GM19328 (cell line): ENCODE results near the gene KRT84.

Source experiments
- ATAC-seq: cut with Tn5 transposase; IDR thresholded peaks from one replicate; pipeline ENCODE4 v1.9.1; 2021; ENCODE audit warnings: mild to moderate bottlenecking, moderate library complexity; ENCODE audit not compliant: unreplicated experiment

Gene KRT84

GRCh38 chr12:52385226-52385702 lies at the start of gene KRT84:
Gene KRT84, minus strand, starts transcription at chr12:52385652. Its CDS starts 67 bp downstream, at chr12:52385585.
- no peak for ATAC-seq

DNA sequence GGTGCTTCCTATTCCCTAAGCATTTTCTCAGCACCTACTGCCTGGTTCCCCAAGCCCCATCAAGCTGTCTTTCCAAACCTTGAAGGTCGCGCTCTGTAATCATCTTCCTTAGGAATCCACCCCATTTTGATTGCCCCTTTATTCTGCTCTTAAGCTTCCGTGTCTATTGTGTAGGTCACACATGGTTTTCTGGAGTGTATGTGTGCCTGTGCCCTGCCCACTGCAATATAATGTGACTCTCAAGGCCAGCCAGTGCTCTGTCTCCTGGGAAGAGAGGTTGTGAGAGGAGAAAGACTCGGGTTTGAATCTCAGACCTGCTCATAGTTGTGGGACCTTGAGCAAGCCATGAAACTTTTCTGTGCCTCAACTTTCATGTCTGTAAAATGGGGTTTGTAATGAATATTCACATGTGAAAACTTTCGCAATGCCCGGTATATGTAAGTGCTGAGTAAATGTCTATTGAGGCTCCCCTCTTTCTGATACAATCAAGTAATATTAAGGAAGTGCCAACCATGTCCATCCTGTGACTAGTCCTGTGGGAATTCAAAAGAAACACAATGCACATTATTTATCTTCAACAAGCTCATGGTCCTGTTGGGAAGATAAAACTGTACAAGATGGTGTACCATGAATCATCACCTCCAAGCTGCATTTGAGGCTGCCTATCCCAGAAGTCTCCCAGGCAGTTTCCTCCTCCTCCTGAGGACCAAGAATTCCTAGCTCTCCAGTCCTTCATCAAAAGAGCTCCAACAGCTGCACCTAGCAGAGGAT lies 49.5 kb upstream of the KRT84 start:
- no peak for ATAC-seq

DNA sequence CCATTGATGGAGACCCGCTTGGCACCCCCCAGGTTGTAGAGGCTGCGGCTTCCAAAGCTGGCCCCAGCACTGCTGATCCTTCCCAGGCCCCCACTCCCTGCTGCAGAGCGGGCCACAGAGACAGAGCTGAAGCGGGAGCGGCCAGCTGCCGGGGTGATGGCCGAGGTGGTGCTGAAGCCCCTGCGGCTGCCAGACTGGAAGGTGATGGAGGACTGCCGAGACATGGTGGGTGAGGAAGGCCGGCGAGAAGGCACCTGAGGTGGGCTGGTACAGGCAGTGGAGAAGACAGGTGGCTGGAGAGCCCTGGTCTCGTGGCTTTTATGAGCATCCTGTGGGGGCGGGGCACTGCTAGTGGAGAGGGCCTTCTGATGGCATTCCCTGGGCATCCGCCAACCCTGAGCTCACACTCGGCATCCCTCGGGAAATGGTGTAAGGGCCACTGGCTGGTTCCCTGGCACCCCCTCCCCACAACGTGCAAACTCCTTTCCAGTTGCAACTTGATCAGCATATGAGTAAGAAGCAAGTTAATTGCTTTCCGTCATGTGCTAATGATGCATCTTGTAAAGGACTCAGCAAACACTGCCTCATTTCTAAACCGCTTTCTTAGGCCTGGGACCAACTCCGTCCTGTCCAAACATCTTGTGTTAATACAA lies 48.8 kb upstream of the KRT84 start, which contains the start of gene KRT75:
KRT75 (minus strand) TSS at position 291 of the 653 bp plus-strand sequence; CDS start at position 224, 67 bp downstream.
- ATAC-seq, result no peak

DNA sequence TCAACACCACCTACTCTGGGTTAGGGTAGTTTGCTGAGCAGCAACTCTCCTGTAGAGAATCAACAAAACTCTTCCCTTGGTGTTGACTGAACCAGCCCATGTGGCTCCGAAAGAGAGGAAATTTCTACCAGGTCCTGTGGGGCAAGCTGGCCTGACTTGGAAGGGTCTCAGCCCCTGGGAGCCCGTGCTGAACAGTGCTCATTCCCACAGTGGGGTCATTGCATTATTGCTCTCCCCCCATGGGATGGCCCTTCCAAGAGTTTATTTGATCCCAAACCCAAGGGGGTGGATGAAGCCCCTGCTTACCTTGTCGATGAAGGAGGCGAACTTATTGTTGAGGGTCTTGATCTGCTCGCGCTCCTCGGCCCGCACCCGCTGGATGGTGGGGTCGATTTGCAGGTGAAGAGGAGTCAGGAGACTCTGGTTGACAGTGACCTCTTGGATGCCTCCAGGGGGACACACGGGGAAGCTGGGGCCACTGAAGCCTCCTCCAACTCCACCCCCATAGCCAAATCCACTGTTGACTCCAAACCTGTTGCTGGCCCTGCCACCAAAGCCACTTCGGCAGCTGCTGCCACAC lies 48.1 kb upstream of the KRT84 start:
- no peak for ATAC-seq

- no peak for ATAC-seq
Observed at GRCh38 chr12:52432559-52433207, 47.2 kb upstream of the KRT84 start.

GRCh38 chr12:52428121-52428520 lies 42.7 kb upstream of the KRT84 start:
- no peak for ATAC-seq

DNA sequence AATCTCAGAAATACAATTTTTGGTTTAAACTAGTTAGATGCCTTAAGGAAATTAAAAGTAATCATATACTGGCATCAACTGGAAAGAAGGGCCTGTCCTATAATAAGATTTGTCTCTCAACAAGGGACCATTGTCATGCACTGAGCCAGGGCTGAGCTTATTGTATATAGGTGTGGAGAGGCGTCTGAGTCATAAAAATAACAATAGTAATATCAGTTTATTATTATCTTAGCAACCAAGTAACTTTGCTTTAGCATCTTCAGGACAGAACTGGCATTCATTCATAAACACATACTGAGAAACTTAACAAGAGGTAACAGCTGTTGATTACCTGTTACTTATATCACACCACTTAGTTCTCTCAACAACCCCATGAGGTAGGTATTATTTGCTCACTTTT lies 41.6 kb upstream of the KRT84 start:
- no peak for ATAC-seq

- no peak for ATAC-seq
Observed at GRCh38 chr12:52426034-52426433, 40.6 kb upstream of the KRT84 start.

DNA sequence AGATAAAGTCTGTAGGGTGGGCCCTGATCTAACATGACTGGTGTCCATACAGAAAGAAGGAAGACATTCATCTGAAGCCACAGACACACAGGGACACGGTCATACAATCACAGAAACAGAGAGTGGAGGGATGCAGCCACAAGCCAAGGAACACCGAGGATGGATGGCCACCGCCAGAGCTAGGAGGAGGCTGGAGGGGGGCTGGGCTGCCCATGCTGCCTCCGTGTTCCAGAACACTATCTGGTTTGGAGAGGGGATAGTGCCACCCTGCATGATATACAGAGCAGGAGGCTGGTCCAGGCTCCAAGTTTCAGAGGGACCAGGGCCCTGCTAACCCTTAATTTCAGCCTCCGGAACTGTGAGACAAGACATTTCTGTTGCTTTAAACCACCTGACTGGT lies 40.0 kb upstream of the KRT84 start:
- no peak for ATAC-seq

DNA sequence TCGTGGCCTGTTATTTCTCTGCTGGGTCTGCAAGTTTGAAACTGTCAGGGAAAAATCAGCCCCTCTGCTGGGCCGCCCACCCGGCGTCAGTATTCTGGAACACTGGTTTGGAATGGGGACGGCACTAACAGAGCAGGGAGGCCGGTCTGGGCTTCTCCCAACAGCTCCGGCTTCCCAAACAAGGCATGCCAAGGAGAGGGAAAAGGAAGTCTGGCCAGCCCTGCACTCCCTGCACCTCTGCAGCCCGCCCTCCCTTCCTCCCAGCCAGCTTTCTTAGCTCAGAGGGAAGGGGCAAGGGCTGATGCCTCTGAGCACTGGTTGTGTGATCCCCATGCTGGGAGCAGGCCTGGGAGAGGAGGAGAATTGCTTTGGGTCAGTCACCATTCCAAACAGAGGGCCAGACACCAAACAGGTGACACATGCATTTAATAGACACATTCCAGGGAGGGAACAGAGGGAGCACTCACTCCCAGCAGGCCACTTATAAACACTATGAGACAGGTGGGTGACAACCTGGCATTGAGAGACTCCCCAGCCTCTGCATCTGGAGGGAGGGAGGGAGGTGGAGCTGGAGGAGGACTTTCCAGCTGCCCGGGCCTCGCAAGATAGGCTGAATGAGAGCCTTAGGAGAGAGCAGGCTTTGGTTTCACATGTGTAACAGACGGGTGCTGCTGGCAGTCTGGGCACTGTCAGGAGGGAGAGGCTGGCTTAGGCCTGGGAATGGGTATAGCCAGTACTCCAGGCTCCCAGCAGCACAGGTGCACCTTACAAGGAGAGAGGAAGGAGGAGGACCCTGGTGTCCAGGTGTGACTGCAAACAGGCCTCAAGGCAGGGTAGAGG lies 38.4 kb upstream of the KRT84 start:
- no peak for ATAC-seq

GRCh38 chr12:52423035-52423434 lies 37.6 kb upstream of the KRT84 start:
- no peak for ATAC-seq

- no peak for ATAC-seq
Observed at GRCh38 chr12:52419656-52420055, 34.2 kb upstream of the KRT84 start.

GRCh38 chr12:52418576-52419110 lies 33.2 kb upstream of the KRT84 start:
- ATAC-seq, result no peak

DNA sequence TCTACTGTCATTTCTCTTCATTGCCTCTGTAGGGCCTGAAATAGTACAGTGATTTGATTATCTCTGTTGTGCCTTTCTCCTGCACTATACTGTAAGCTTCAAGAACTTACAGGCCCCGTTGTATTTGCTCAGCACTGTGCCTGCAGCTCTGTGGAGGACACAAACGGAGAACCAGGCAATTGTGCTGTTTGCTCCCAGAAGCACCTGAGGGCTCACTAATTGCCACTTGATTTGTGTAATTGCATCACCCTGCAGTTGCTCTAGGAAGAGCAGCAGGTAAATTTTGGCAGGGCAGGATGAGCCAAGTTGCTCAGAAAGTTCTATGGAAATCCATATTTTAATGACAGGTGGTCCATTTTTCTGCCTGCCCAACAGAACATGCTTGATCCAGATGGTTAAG lies 32.3 kb upstream of the KRT84 start:
- no peak for ATAC-seq

DNA sequence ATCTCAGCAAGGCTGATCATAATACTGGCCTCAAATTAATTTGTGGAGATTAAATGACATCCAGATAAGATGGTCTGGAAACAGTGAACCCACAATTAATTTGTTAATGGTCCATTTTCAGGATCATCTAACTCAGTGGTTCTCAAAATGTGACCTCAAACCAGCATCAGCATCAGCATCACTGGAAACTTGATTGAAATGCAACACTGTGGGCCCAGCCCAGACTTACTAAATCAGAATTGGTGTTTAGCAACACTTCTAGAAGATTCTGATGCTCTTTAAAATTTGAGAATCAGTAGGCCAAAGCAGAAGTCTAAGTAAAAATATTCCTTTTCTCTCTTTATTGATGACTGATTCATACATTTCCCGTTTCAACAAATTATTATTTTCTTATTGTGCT lies 31.3 kb upstream of the KRT84 start:
- ATAC-seq, result no peak

GRCh38 chr12:52415870-52416750 lies 30.7 kb upstream of the KRT84 start:
- no peak for ATAC-seq

GRCh38 chr12:52414936-52415335 lies 29.5 kb upstream of the KRT84 start:
- ATAC-seq, result no peak

DNA sequence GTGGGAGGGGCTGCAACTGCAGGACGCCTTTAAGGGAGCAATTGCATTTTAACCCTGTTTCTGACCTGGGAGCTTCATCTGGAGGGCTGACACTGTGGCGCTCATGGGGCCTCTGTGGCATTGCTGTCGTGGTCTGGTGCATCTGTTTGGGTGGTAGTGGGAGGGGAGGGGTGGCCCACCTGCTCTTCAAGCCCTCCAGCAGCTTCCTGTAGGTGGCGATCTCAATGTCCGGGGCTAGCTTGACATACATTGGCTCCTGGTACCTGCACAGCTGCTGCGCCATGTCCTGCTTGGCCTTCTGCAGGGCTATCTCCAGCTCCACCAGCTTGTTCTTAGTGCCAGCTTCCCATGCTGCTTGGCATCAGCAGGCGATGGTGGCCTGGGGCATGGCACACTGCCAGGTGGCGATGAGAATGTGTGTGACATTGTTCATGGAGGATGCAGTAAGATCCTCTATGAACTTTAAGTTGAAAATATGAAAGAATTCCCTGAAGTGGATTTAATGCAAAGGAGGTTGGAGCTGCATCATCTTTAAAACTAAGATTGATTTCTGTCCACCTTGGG lies 28.4 kb upstream of the KRT84 start:
- no peak for ATAC-seq

- no peak for ATAC-seq
Observed at GRCh38 chr12:52413202-52413601, 27.8 kb upstream of the KRT84 start.
